Measurements from ENCODE around the gene BZW2. TPM values are rescaled to one million over a fixed set of nuclear protein-coding genes. Genes with fewer than 3 reads are reported as not detected.
"Not testable (repeated sequence)": the region's sequence is repeated elsewhere in the genome, so short reads cannot be mapped to it uniquely, and the experiment has no call there.

BZW2 gene
- total RNA-seq, 1 donor from 2014 or later, result 28.0 TPM

DNA sequence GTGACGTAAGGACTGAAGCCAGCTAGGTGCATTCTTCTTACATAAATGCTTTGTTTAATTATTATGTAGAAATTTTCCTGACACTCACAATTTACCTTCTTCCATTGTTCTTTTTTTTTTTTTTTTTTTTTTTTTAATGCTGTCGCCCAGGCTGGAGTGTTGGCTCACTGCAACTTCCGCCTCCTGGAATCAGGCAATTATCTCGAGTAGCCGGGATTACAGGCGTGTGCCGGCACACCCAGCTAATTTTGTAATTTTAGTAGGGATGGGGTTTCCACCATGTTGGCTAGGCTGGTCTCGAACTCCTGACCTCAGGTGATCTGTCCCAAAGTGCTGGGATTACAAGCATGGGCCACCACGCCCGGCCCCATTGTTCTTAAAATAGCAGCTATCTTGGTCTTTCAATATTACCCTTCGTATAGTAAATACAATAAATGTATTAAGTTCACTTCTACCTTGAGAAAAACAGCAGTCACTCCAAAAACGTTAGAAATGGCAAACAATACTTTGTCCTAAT, 32.1 kb downstream of the BZW2 start:
- Histone ChIP-seq H3K27me3 (no peaks in the 10 kb centered on the region), H3K27ac (no peak overlapping the region), H3K4me3 (no peak overlapping the region), H3K4me1 (no peaks in the 10 kb centered on the region), H3K9me3 (no peaks in the 10 kb centered on the region), H3K36me3 (peaks cover 33% of the 10 kb centered on the region)
- DNase-seq (no peak), ATAC-seq (no peak)
- intact Hi-C loops (cut with DNase I), result no loop called here
- TF ChIP-seq, protein P1, sequence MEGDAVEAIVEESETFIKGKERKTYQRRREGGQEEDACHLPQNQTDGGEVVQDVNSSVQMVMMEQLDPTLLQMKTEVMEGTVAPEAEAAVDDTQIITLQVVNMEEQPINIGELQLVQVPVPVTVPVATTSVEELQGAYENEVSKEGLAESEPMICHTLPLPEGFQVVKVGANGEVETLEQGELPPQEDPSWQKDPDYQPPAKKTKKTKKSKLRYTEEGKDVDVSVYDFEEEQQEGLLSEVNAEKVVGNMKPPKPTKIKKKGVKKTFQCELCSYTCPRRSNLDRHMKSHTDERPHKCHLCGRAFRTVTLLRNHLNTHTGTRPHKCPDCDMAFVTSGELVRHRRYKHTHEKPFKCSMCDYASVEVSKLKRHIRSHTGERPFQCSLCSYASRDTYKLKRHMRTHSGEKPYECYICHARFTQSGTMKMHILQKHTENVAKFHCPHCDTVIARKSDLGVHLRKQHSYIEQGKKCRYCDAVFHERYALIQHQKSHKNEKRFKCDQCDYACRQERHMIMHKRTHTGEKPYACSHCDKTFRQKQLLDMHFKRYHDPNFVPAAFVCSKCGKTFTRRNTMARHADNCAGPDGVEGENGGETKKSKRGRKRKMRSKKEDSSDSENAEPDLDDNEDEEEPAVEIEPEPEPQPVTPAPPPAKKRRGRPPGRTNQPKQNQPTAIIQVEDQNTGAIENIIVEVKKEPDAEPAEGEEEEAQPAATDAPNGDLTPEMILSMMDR (IDR thresholded peaks at IDR 0.05), result no peak

DNA sequence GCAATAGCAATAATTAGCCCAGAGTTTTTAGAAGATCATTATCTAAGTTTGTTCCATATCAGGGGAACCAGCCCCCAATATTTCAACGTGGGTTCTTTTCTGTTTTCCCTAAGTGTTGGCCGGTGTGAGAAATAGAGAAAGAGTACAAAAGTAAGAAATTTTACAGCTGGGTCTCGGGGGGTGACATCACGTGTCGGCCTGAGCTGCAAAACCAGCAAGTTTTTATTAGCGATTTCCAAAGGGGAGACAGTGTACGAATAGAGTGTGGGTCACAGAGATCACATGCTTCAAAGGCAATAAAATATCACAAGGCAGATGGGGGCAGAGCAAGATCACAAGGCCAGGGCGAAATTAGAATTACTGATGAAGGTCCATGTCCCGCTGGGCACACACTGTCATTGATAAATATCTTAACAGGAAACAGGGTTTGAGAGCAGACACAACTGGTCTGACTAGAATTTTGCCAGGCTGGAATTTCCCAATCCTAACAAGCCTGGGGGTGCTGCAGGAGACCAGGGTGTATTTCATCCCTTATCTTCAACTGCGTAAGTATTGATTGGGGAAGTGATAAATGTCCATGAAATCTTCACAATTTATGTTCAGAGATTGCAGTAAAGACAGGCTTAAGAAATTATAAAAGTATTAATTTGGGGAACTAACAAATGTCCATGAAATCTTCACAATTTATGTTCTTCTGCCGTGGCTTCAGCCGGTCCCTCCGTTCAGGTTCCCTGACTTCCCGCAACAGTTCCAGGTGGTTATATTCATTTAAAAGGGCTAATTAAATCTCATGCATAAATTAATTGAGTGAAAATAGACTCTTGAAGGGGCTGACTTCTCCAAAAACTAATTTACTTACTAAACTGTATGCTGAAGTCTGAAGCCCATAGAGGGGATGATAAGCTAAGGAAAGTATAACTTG, 32.9 kb downstream of the BZW2 start:
- intact Hi-C loops (cut with DNase I); H3K4me3 ChIP-seq; H3K27me3 ChIP-seq; DNase-seq; H3K9me3 ChIP-seq; ATAC-seq; H3K4me1 ChIP-seq; H3K27ac ChIP-seq: not testable (repeated sequence)
- H3K36me3 ChIP-seq, result peaks cover 42% of the 10 kb centered on the region

DNA sequence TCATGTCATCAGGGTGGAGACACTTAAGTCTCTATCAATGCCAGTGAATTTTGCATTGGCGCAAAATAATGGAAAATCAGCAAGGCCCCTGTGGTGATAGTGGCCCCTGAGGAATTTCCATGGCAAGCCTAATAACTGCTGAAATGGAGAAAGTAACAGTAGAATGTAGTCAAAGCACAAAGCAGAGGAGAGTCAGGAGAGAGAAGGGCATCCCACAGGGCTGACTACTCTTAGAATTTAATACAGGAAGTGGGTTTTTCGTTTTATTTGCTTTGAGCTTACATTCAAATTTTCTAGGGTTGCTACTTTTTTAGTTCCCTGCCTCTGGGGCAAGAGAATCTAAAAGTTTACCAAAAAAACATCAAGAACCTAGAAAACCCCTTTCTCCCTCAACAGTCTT, 39.0 kb downstream of the BZW2 start:
- Histone ChIP-seq H3K27me3 (no peaks in the 10 kb centered on the region), H3K36me3 (peaks cover 48% of the 10 kb centered on the region), H3K4me3 (no peak overlapping the region), H3K9me3 (no peaks in the 10 kb centered on the region), H3K27ac (no peak overlapping the region), H3K4me1 (no peaks in the 10 kb centered on the region)
- intact Hi-C loops (cut with DNase I), result no loop called here
- ATAC-seq (no peak), DNase-seq (no peak)
- TF ChIP-seq, protein P1 (IDR thresholded peaks at IDR 0.05), result no peak

DNA sequence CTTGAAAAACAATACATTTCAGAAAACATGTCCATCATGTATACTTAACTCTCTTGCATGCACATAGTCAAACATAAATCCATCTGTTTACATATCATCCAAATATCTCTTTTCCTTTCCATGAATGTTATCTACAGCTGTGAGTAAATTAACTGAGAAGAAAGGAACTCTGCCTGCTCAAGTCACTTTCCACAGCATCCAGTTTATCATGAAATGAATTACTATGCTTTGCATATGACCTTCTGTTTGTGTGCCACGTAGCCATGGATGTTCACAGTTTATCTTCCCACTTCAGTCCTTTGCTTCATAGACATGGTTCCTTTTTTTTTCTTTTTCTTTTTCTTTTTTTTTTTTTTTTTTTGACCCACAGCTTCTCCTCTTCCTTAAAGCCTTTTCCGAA, 39.6 kb downstream of the BZW2 start:
- peaks cover 54% of the 10 kb centered on the region for H3K36me3 ChIP-seq
- H3K4me3 ChIP-seq, result no peak overlapping the region
- DNase-seq (no peak), ATAC-seq (no peak)
- no peaks in the 10 kb centered on the region for H3K27me3 ChIP-seq
- intact Hi-C loops (cut with DNase I), result no loop called here
- no peaks in the 10 kb centered on the region for H3K4me1 ChIP-seq
- no peak overlapping the region for H3K27ac ChIP-seq
- no peaks in the 10 kb centered on the region for H3K9me3 ChIP-seq
- TF ChIP-seq, protein P1 (IDR thresholded peaks at IDR 0.05), result no peak

DNA sequence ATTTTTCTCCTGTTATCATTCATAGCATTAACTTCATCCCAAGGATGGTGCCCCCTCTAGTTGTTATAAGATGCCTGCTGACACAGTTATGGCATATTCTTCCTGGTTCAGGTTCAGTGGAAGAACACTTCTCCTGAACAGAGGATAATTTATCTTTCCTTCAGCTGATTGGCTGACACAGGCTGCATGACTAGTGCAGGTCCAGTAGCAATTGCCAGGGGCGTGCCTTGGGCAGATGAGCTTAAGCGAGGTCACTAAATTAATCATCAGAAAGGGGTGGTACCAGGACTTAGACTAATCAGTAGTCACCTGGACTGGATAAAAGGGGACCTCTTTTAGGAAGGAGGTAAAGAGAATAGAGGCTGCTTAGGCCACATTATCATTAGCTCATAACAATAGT, 42.3 kb downstream of the BZW2 start:
- TF ChIP-seq, protein P1 (IDR thresholded peaks at IDR 0.05), result no peak
- H3K4me1 ChIP-seq, result no peaks in the 10 kb centered on the region
- peaks cover 42% of the 10 kb centered on the region for H3K36me3 ChIP-seq
- DNase-seq, result no peak
- H3K27me3 ChIP-seq, result no peaks in the 10 kb centered on the region
- no peak overlapping the region for H3K4me3 ChIP-seq
- ATAC-seq, result no peak
- H3K9me3 ChIP-seq, result no peaks in the 10 kb centered on the region
- no peak overlapping the region for H3K27ac ChIP-seq
- intact Hi-C loops (cut with DNase I), result no loop called here

DNA sequence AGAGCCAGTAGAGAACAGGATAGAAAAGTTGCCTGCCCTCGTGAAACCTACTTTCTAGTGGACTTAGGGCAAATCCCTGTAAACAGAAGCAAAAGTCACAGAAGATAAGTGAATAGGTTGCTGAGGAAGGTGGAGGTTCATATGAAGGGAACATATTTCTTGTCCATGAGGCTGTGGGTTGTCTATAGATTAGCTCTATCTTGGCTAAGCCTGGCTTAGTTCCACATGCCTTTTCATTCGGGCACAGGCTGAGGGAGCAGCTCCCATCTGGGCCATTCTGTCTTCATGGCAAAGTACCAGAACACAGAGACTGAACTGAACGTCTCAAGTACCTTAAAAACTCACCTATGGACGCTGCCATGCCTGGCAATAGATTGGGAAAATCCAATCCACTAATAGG, 45.3 kb downstream of the BZW2 start:
- no peak for ATAC-seq
- intact Hi-C loops (cut with DNase I), result no loop called here
- H3K27me3 ChIP-seq, result no peaks in the 10 kb centered on the region
- H3K27ac ChIP-seq, result no peak overlapping the region
- peaks cover 37% of the 10 kb centered on the region for H3K36me3 ChIP-seq
- H3K4me3 ChIP-seq, result no peak overlapping the region
- no peaks in the 10 kb centered on the region for H3K4me1 ChIP-seq
- DNase-seq, result no peak
- TF ChIP-seq, protein P1 (IDR thresholded peaks at IDR 0.05), result no peak
- no peaks in the 10 kb centered on the region for H3K9me3 ChIP-seq
